HT-29 (cell line): ENCODE measurements around the gene SARDH. TPM values are rescaled to one million over a fixed set of nuclear protein-coding genes. Genes with fewer than 3 reads are reported as not detected.
A peak's percentile ranks its signal among the peaks of the same experiment; 100 is the strongest.

Experiments
- DNase-seq: peaks from one replicate; pipeline ENCODE4 v3.0.0-alpha.2; 2015; ENCODE audit warnings: low spot score
- total RNA-seq: library from RNA; depleted of rRNA; stranded (reverse); fragments of >200 nt; shearing (Covaris generic); gene quantifications from 2 replicates; pipeline ENCODE4 v1.2.3, GENCODE V29; 2014

SARDH gene
- total RNA-seq, 1 experiment from 2014 or later: 2.7 TPM

GRCh38 chr9:133733796-133734533 is 4.2 kb downstream of the SARDH start:
- DNase-seq: no peak

- DNase-seq: no peak
These were observed 4.7 kb downstream of the SARDH start for GRCh38 chr9:133733421-133733795.

GRCh38 chr9:133732639-133733408 is 5.3 kb downstream of the SARDH start:
- DNase-seq: no peak

GRCh38 chr9:133731876-133732638 is 6.1 kb downstream of the SARDH start:
- peak; percentile 44 for DNase-seq

GRCh38 chr9:133730994-133731715 is 7.0 kb downstream of the SARDH start:
- DNase-seq: no peak

GRCh38 chr9:133729617-133730281 is 8.4 kb downstream of the SARDH start:
- no peak for DNase-seq

- DNase-seq: no peak
These were observed 9.1 kb downstream of the SARDH start for GRCh38 chr9:133728856-133729616.

- DNase-seq: no peak
These were observed 10.2 kb downstream of the SARDH start for GRCh38 chr9:133727876-133728441.

- DNase-seq: no peak
These were observed 10.8 kb downstream of the SARDH start for GRCh38 chr9:133727277-133727875.

GRCh38 chr9:133726401-133727276 is 11.5 kb downstream of the SARDH start:
- peak; percentile 76 for DNase-seq

- DNase-seq: no peak
These were observed 12.3 kb downstream of the SARDH start for GRCh38 chr9:133725886-133726285.

- DNase-seq: no peak
These were observed 19.4 kb downstream of the SARDH start for GRCh38 chr9:133718563-133719315.

- DNase-seq: no peak
These were observed 20.8 kb downstream of the SARDH start for GRCh38 chr9:133717113-133718031.

- no peak for DNase-seq
These were observed 21.5 kb downstream of the SARDH start for GRCh38 chr9:133716564-133717112.

- no peak for DNase-seq
These were observed 22.1 kb downstream of the SARDH start for GRCh38 chr9:133715866-133716563.
